Measurements from ENCODE around the gene INPP4B.

DNA sequence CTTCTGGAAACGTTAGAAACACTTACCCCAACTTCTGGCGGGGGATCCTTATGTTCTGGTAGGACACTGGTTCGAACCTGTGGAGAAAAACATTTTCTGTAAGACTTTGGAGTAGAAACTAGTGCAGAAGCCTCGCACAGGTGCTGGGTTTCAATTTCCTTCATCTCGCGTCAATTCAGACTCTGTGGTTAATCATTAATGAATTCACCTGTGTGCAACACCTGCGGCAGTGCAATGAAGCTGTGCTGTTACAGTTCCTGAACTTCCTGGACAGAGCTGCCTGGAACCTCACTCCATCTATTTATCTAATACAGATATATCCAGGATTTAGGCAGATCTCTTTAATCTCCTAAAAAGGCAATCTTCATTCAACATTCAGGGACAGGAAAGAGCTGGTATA lies 531.4 kb downstream of the INPP4B start:
- TF ChIP-seq, protein P1, sequence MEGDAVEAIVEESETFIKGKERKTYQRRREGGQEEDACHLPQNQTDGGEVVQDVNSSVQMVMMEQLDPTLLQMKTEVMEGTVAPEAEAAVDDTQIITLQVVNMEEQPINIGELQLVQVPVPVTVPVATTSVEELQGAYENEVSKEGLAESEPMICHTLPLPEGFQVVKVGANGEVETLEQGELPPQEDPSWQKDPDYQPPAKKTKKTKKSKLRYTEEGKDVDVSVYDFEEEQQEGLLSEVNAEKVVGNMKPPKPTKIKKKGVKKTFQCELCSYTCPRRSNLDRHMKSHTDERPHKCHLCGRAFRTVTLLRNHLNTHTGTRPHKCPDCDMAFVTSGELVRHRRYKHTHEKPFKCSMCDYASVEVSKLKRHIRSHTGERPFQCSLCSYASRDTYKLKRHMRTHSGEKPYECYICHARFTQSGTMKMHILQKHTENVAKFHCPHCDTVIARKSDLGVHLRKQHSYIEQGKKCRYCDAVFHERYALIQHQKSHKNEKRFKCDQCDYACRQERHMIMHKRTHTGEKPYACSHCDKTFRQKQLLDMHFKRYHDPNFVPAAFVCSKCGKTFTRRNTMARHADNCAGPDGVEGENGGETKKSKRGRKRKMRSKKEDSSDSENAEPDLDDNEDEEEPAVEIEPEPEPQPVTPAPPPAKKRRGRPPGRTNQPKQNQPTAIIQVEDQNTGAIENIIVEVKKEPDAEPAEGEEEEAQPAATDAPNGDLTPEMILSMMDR (IDR thresholded peaks at IDR 0.05): no peak
- TF ChIP-seq POLR2A (IDR thresholded peaks at IDR 0.05): no peak

All from ovary (tissue), 3 donors.